Endodermal cell (in vitro differentiated cells): Measurements from ENCODE around the gene C17orf67. TPM values are rescaled to one million over a fixed set of nuclear protein-coding genes. Genes with fewer than 3 reads are reported as not detected.

Experiments used
- DNase-seq: peaks from one replicate; pipeline ENCODE4 v3.0.0-alpha.2; 2017
- H3K27ac ChIP-seq: 2 replicates; pipeline ENCODE4 v1.5.1; 2013; ENCODE audit warnings: mild to moderate bottlenecking, low read depth, low read length, moderate library complexity
- H3K27me3 ChIP-seq: 2 replicates; pipeline ENCODE4 v1.6.1; 2013; ENCODE audit warnings: mild to moderate bottlenecking, low read length, moderate library complexity; ENCODE audit not compliant: insufficient read depth, control insufficient read depth, poor library complexity, severe bottlenecking
- H3K36me3 ChIP-seq: 2 replicates; pipeline ENCODE4 v1.7.0; 2013; ENCODE audit warnings: mild to moderate bottlenecking, low read length, moderate library complexity; ENCODE audit not compliant: control insufficient read depth, insufficient read depth
- H3K4me1 ChIP-seq: one replicate; pipeline ENCODE4 v1.7.0; 2013; ENCODE audit warnings: low read length; ENCODE audit not compliant: control insufficient read depth, insufficient read depth
- H3K4me3 ChIP-seq: 2 replicates; pipeline ENCODE4 v1.5.1; 2013; ENCODE audit warnings: mild to moderate bottlenecking, low read length, moderate library complexity
- H3K9ac ChIP-seq: 2 replicates; pipeline ENCODE4 v1.6.1; 2013; ENCODE audit warnings: mild to moderate bottlenecking, low read length, moderate library complexity; ENCODE audit not compliant: poor library complexity, severe bottlenecking; ENCODE audit errors: extremely low read depth
- H3K9me3 ChIP-seq: 2 replicates; pipeline ENCODE4 v1.6.1; 2013; ENCODE audit warnings: mild to moderate bottlenecking, low read length, moderate library complexity; ENCODE audit not compliant: control insufficient read depth
- H3K27ac Mint-ChIP-seq: 2 replicates; pipeline ENCODE4 v1.8.0; 2020; ENCODE audit warnings: mixed read lengths
- H3K27me3 Mint-ChIP-seq: 2 replicates; pipeline ENCODE4 v1.8.0; 2021; ENCODE audit warnings: mild to moderate bottlenecking, mixed read lengths; ENCODE audit not compliant: insufficient read depth
- H3K36me3 Mint-ChIP-seq: 2 replicates; pipeline ENCODE4 v1.8.0; 2020; ENCODE audit warnings: low read depth, mixed read lengths
- H3K4me1 Mint-ChIP-seq: 2 replicates; pipeline ENCODE4 v1.8.0; 2020; ENCODE audit warnings: mixed read lengths
- H3K4me3 Mint-ChIP-seq: 2 replicates; pipeline ENCODE4 v1.8.0; 2020; ENCODE audit warnings: mild to moderate bottlenecking, moderate library complexity, mixed read lengths
- H3K9me3 Mint-ChIP-seq: 2 replicates; pipeline ENCODE4 v1.8.0; 2020; ENCODE audit warnings: mild to moderate bottlenecking, mixed read lengths
- WGBS, 2 experiments: methylation state at CpG; one replicate each; pipeline versions ENCODE4 v1.1.5 to v1.1.7; 2013; ENCODE audit warnings: missing lambda C conversion rate in 2 of 2, mixed read lengths in 1 of 2; ENCODE audit not compliant: insufficient coverage in 1 of 2, insufficient read length in 1 of 2; 5-methylcytosine and 5-hydroxymethylcytosine counted together
- total RNA-seq, 2 donors: library from RNA; stranded (reverse); fragmentation: NEBNext Ultra II Directional in 1 of 2; extraction: Animal tissue kit (Norgen Biotek cat#: 25700) in 1 of 2; gene quantifications; 2 replicates in 1 of 2; 3 replicates in 1 of 2; pipeline ENCODE4 v1.2.1, GENCODE V29; 2021
- TF ChIP-seq, protein P1 (sequence below): fragments of 200-600 bp; sonication (generic); conservative IDR thresholded peaks from 2 replicates; pipeline ENCODE4 v1.5.0; 2021; ENCODE audit warnings: antibody characterized with exemption, mild to moderate bottlenecking

The C17orf67 gene
- total RNA-seq, 2 donors from 2014 or later, result 1.2 to 1.5 TPM

DNA sequence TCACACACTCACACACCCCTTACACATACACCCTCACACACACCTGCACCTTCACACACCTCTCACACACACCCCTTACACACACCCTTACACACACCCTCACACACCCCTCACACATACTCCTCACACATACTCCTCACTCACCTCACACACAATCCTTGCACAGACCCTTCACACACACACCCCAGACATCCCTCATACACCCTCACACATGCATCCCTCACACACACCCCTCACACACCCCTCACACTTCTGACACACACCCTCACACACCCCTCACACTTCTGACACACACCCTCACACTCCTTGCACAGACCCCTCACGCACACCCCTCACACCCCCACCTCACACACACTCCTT is 23.9 kb downstream of the C17orf67 start:
- TF ChIP-seq, protein P1, sequence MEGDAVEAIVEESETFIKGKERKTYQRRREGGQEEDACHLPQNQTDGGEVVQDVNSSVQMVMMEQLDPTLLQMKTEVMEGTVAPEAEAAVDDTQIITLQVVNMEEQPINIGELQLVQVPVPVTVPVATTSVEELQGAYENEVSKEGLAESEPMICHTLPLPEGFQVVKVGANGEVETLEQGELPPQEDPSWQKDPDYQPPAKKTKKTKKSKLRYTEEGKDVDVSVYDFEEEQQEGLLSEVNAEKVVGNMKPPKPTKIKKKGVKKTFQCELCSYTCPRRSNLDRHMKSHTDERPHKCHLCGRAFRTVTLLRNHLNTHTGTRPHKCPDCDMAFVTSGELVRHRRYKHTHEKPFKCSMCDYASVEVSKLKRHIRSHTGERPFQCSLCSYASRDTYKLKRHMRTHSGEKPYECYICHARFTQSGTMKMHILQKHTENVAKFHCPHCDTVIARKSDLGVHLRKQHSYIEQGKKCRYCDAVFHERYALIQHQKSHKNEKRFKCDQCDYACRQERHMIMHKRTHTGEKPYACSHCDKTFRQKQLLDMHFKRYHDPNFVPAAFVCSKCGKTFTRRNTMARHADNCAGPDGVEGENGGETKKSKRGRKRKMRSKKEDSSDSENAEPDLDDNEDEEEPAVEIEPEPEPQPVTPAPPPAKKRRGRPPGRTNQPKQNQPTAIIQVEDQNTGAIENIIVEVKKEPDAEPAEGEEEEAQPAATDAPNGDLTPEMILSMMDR, result no peak
- WGBS, 2 experiments, result 85 to 100% methylated on average over 1 of the region's 1 CpG
- Histone ChIP-seq H3K36me3 (no peaks in the 10 kb centered on the region), H3K9me3 (no peaks in the 10 kb centered on the region), H3K4me3 (no peak overlapping the region), H3K27me3 (no peaks in the 10 kb centered on the region), H3K9ac (no peak overlapping the region), H3K27ac (no peak overlapping the region), H3K4me1 (peaks cover 7% of the 10 kb centered on the region)
- H3K27ac Mint-ChIP-seq, result no peak overlapping the region
- peaks cover 2% of the 10 kb centered on the region for H3K27me3 Mint-ChIP-seq
- no peaks in the 10 kb centered on the region for H3K9me3 Mint-ChIP-seq
- H3K4me1 Mint-ChIP-seq, result no peaks in the 10 kb centered on the region
- no peaks in the 10 kb centered on the region for H3K36me3 Mint-ChIP-seq
- DNase-seq, result no peak
- no peak overlapping the region for H3K4me3 Mint-ChIP-seq

DNA sequence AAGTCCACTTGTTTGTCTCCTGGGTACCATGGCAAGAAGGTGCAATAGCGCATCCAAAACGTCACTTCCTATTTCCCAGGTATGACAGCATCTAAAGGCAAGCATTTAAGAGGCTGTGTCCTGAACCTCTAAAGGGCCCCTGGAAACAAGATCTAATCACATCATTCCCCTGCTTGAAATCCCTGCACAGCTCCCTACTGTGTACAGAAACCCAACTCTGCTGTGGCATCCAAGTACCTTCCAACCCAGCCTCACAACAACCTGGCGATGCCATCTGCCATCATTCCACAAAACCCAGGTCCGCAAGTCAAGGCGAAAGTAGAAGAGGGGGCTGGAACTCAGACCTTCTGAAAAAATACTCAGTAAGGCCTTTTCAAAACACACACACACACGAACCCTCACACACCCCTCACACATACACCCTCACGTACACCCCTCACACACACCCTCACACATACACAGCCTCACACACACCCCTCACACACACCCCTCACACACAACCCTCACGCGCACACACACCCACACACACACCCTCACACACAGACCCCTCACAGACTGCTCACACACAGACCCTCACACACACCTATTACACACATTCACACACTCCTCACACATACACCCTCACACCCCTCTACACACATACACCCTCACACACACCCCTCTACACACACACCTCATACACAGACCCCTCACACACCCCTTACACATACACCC is 24.5 kb downstream of the C17orf67 start:
- H3K4me1 Mint-ChIP-seq, result no peaks in the 10 kb centered on the region
- no peaks in the 10 kb centered on the region for H3K36me3 ChIP-seq
- TF ChIP-seq, protein P1, result no peak
- no peak for DNase-seq
- H3K9me3 Mint-ChIP-seq, result no peaks in the 10 kb centered on the region
- H3K27ac ChIP-seq, result no peak overlapping the region
- WGBS, 2 experiments, result 87 to 91% methylated on average over 3 to 9 of the region's 9 CpGs
- no peak overlapping the region for H3K4me3 ChIP-seq
- no peak overlapping the region for H3K27ac Mint-ChIP-seq
- H3K27me3 Mint-ChIP-seq, result peaks cover 2% of the 10 kb centered on the region
- no peaks in the 10 kb centered on the region for H3K27me3 ChIP-seq
- H3K9ac ChIP-seq, result no peak overlapping the region
- no peaks in the 10 kb centered on the region for H3K36me3 Mint-ChIP-seq
- H3K9me3 ChIP-seq, result no peaks in the 10 kb centered on the region
- H3K4me3 Mint-ChIP-seq, result no peak overlapping the region
- H3K4me1 ChIP-seq, result peaks cover 7% of the 10 kb centered on the region

DNA sequence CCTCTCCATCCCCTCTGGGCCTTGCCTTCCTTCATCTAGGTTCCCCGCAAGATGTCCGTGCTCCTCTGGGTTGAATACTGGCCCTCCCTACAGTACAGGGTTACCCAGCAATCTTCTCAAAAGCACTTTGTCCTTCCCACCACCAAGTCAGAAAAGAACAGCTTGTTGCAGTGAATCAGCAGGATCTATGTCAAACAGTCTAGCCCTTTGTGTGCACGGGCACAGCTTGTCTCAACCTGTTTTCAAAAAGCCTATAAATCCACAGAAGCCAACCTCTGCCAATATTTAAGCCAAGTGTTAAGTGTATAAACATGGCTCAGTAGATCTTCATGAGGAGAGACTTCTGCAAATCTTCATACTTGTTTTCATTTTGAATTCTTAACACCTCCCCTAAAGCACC is 25.2 kb downstream of the C17orf67 start:
- no peak overlapping the region for H3K27ac ChIP-seq
- peaks cover 7% of the 10 kb centered on the region for H3K4me1 ChIP-seq
- no peak overlapping the region for H3K9ac ChIP-seq
- no peaks in the 10 kb centered on the region for H3K9me3 ChIP-seq
- 90 to 92% methylated on average over 2 to 3 of the region's 3 CpGs for whole genome bisulfite sequencing, 2 experiments
- H3K36me3 ChIP-seq, result no peaks in the 10 kb centered on the region
- Mint-ChIP-seq H3K27me3 (peaks cover 2% of the 10 kb centered on the region), H3K36me3 (no peaks in the 10 kb centered on the region), H3K27ac (no peak overlapping the region), H3K4me3 (no peak overlapping the region), H3K9me3 (no peaks in the 10 kb centered on the region), H3K4me1 (no peaks in the 10 kb centered on the region)
- TF ChIP-seq, protein P1, result no peak
- H3K4me3 ChIP-seq, result no peak overlapping the region
- no peak for DNase-seq
- H3K27me3 ChIP-seq, result no peaks in the 10 kb centered on the region
